Spleen (tissue), 11 donors: Measurements from ENCODE around the gene C2orf92. TPM values are rescaled to one million over a fixed set of nuclear protein-coding genes. Genes with fewer than 3 reads are reported as not detected.
A peak's percentile ranks its signal among the peaks of the same experiment; 100 is the strongest.

ENCODE experiments used
- DNase-seq: peaks from one replicate; pipeline ENCODE4 v3.0.0-alpha.2; 2020
- H3K27ac ChIP-seq, 8 donors: fragments of 200-600 bp; sonication (generic) in 7 of 8; 1 replicate in 4 of 8; 2 replicates in 4 of 8; pipeline versions ENCODE4 v1.5.0 to v1.8.0; 2016 to 2021; ENCODE audit warnings: inconsistent platforms in 4 of 8, mild to moderate bottlenecking in 4 of 8, moderate library complexity in 1 of 8
- H3K27me3 ChIP-seq, 7 donors: fragments of 200-600 bp; sonication (generic) in 6 of 7; replicated peaks in 1 of 7; 1 replicate in 4 of 7; 2 replicates in 3 of 7; pipeline versions ENCODE4 v1.5.0 to v1.8.0; 2016 to 2021; ENCODE audit warnings: inconsistent platforms in 3 of 7, mild to moderate bottlenecking in 1 of 7
- H3K36me3 ChIP-seq, 6 donors: fragments of 200-600 bp; sonication (generic) in 5 of 6; 1 replicate in 4 of 6; 2 replicates in 2 of 6; pipeline versions ENCODE4 v1.5.0 to v1.8.0; 2016 to 2021; ENCODE audit warnings: inconsistent platforms in 2 of 6
- H3K4me1 ChIP-seq, 6 donors: fragments of 200-600 bp; sonication (generic) in 5 of 6; 1 replicate in 3 of 6; 2 replicates in 3 of 6; pipeline versions ENCODE4 v1.5.0 to v1.8.0; 2016 to 2021; ENCODE audit warnings: inconsistent platforms in 3 of 6
- H3K4me3 ChIP-seq, 8 donors: fragments of 200-600 bp; sonication (generic) in 7 of 8; 1 replicate in 4 of 8; 2 replicates in 4 of 8; pipeline versions ENCODE4 v1.5.0 to v1.8.0; 2016 to 2021; ENCODE audit warnings: inconsistent platforms in 4 of 8, mild to moderate bottlenecking in 4 of 8, moderate library complexity in 2 of 8
- H3K9me3 ChIP-seq, 8 donors: fragments of 200-600 bp; sonication (generic) in 7 of 8; 1 replicate in 4 of 8; 2 replicates in 4 of 8; pipeline versions ENCODE4 v1.5.0 to v1.8.0; 2016 to 2021; ENCODE audit warnings: inconsistent platforms in 4 of 8
- POLR2A ChIP-seq, 3 donors: fragments of 450-650 bp; IDR thresholded peaks; one replicate each; pipeline ENCODE4 v1.5.1; 2017; ENCODE audit warnings: antibody characterized with exemption in 3 of 3, mild to moderate bottlenecking in 1 of 3
- POLR2AphosphoS5 ChIP-seq, 3 donors: sonication (generic); formaldehyde crosslinking; IDR thresholded peaks; one replicate each; pipeline ENCODE4 v1.5.1; 2017; ENCODE audit warnings: antibody characterized with exemption in 3 of 3
- WGBS, 5 donors: extraction: QIAGEN DNeasy Blood & Tissue Kit in 3 of 5; methylation state at CpG; one replicate each; pipeline versions ENCODE4 v1.1.5 to v1.1.7; 2013 to 2018; 5-methylcytosine and 5-hydroxymethylcytosine counted together
- intact Hi-C: fragments of 100-400 bp; cut with DNase I; formaldehyde crosslinking; loops from one replicate; pipeline ENCODE4 v1.15.0; 2023; ENCODE audit warnings: low total_unique reads
- polyA plus RNA-seq, 3 donors: library from polyadenylated mRNA; stranded (reverse); fragments of 200-250 nt; gene quantifications; one replicate each; pipeline ENCODE4 v1.2.1, GENCODE V29; 2013
- total RNA-seq, 7 donors: library from RNA; depleted of rRNA in 3 of 7; stranded (reverse); fragments of >200 nt in 3 of 7; fragmentation: NEBNext Ultra II Directional in 4 of 7; extraction: Animal tissue kit (Norgen Biotek cat#: 25700) in 4 of 7; gene quantifications; one replicate each; pipeline versions ENCODE4 v1.1.0 to v1.2.1, GENCODE V29; 2016 to 2021
- TF ChIP-seq, protein P1 (sequence below), 11 experiments: fragments of 200-600 bp in 7 of 11; fragments of 450-650 bp in 4 of 11; sonication (generic) in 4 of 11; IDR thresholded peaks in 8 of 11; conservative IDR thresholded peaks in 3 of 11; 1 replicate in 7 of 11; 2 replicates in 4 of 11; pipeline versions ENCODE4 v1.4.0 to v1.8.0; 2016 to 2021; ENCODE audit warnings: antibody characterized with exemption in 11 of 11, inconsistent platforms in 4 of 11, mild to moderate bottlenecking in 1 of 11
- donor health status: healthy with polysubstance abuse.
- donor health status: DM: no; HTN: no; CAD: no; lungs with moderate emphysema.
- donor health status: DM: no; HTN: no; CAD: no.
- donor health status: Bipolar disorder and iron deficiency.
- donor health status: healthy.
- donor health status: DM: no; HTN: no; CAD: no.
- donor health status: DM: yes; HTN: yes; CAD: no.

Gene C2orf92
- total and polyA plus RNA-seq, 10 donors, result 5.7 to 33.6 (median 21.4) TPM

DNA sequence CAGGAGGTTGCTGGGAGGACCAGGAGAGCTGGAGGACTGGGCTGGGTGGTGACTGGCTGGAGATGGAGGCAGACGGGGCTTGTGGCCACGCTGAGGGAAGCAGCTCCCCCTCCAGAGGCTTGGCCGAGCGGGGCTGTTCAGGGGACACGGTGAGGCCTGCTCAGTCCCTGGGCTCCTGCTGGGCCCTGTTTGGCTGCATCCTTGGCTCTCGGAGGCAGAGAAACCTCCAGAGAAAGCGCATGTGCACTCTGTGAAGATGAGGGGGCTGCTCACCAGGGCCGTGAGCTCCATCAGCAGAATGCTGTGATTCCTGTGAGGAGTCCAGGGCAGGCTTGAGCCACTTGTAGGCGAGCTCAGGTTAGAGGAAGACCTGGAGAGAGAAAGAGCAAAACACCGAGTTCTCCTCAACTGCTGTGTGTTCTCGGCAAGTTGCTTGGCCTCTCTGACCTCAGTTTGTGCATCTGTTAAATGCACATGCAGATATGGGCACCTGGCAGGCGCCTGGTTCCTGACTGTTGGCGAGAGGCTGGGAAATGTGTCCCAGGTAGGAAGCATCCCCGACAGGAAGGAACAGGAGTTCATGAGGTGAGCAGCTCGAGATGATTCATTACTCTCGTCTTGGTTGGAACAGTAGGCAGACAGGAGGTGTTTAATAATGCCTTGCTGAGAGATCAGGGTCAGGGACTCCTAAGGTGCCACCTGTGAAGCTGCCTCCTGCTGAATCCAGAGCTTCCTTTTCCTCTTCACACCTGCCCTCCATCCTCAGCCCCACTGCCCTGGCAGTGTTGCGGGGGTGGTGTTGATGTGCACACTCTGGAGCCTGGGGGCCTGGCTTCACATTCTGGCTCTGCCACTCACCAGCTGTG lies 44.8 kb downstream of the C2orf92 start:
- peaks cover 0 to 5% (median 0%) of the 10 kb centered on the region in 7 donors for H3K27me3 ChIP-seq
- intact Hi-C loops, result no loop called here
- H3K9me3 ChIP-seq, result no peaks in the 10 kb centered on the region
- H3K4me1 ChIP-seq, result peaks cover 0 to 87% (median 39%) of the 10 kb centered on the region in 6 donors
- no peaks in the 10 kb centered on the region for H3K36me3 ChIP-seq
- H3K27ac ChIP-seq, result peak overlapping the region; percentile 43 to 90 (median 70)
- H3K4me3 ChIP-seq, result peak overlapping the region; percentile 20 to 70 (median 39)
- TF ChIP-seq POLR2AphosphoS5 (IDR thresholded peaks at IDR 0.05) (no peak), POLR2A (IDR thresholded peaks at IDR 0.05) (no peak)
- whole genome bisulfite sequencing, 5 donors, result 56 to 76% (median 71%) methylated on average over 17 of the region's 17 CpGs
- peak; percentile 73 for DNase-seq

DNA sequence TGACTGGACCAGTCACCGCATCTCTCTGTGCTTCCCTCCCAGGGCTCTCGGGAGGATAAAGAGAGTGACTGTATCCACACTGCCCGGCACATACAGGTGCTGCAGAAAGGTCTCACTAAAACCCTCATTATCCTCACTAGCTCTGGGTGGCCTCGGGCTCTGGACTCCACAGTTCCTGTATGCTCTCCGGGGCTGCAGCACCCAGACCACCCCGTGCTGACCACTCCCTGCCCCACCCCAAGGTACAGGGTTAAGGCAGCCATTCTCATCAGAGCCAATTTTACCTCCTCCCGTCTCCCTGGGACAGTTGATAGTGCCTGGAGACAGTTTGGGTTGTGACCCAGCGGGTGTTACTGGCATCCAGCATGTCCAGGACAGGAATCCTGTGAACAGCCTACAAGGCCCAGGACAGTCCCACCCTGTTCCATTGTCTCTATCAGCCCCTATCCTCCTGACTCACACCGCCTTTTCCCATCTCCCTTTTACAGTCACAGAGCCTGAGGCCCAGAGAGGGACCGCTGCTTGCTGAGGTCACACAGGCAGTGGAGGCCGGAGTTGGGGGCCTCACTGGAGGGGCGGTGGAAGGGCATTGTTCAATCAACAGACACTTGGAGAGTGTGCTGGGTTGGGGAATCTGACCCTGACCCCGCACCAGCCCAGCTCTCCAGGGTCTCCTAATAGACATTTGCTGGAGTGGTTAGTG lies 45.6 kb downstream of the C2orf92 start:
- 71 to 87% (median 77%) methylated on average over 12 to 13 of the region's 13 CpGs for WGBS, 5 donors
- H3K4me3 ChIP-seq, result peak overlapping the region; percentile 20 to 70 (median 39)

DNA sequence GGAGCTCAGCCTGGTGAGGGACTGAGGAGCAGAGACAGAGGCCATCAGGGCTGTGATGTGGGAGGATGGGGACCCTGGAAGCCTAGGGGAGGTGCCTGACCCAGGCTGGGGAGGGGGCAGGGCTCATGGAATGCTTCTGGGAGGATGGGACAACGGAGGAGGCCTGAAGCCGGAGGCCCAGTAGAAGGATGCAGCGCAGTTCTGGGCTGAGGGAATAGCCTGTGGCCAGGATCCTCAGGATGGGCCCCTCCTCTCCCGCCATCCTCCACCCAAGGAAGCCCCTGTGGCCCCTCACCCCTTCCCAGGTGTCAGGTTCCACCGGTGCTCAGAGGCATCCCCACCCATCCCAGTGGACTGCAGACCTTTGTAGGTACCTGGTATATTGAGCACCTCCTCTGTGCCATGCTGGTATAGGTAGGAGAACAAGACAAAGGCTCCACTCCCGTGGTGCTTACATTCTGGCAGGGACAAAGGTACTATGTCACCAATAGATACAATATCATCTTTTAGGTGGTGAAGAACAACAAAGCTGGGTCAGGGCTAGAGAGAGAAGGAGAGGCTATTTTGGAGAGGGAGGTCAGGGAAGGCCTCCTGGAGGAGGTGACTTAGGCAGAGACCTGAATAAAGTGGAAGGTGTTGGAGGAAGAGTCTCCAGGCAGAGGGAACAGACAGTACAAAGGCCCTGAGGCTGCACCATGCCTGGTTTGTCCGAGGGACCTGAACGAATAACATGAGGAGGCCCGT lies 46.6 kb downstream of the C2orf92 start:
- peak; percentile 73 for DNase-seq
- Histone ChIP-seq H3K4me1 (peaks cover 0 to 89% (median 43%) of the 10 kb centered on the region in 6 donors), H3K27ac (peak overlapping the region in 4 of 8 donors; percentile 66 to 90 (median 80)), H3K36me3 (no peaks in the 10 kb centered on the region), H3K27me3 (no peaks in the 10 kb centered on the region), H3K9me3 (no peaks in the 10 kb centered on the region), H3K4me3 (peak overlapping the region in 2 of 8 donors; percentile 40 to 70)
- intact Hi-C loops, result no loop called here
- TF ChIP-seq POLR2AphosphoS5 (IDR thresholded peaks at IDR 0.05) (no peak), POLR2A (IDR thresholded peaks at IDR 0.05) (no peak)
- TF ChIP-seq, protein P1, sequence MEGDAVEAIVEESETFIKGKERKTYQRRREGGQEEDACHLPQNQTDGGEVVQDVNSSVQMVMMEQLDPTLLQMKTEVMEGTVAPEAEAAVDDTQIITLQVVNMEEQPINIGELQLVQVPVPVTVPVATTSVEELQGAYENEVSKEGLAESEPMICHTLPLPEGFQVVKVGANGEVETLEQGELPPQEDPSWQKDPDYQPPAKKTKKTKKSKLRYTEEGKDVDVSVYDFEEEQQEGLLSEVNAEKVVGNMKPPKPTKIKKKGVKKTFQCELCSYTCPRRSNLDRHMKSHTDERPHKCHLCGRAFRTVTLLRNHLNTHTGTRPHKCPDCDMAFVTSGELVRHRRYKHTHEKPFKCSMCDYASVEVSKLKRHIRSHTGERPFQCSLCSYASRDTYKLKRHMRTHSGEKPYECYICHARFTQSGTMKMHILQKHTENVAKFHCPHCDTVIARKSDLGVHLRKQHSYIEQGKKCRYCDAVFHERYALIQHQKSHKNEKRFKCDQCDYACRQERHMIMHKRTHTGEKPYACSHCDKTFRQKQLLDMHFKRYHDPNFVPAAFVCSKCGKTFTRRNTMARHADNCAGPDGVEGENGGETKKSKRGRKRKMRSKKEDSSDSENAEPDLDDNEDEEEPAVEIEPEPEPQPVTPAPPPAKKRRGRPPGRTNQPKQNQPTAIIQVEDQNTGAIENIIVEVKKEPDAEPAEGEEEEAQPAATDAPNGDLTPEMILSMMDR (IDR thresholded peaks at IDR 0.05 in 8 of 11, conservative IDR thresholded peaks at IDR 0.05 in 3 of 11), result no peak
- 74 to 91% (median 82%) methylated on average over 9 of the region's 9 CpGs for WGBS, 5 donors

More for the DNA sequence above, 45.6 kb downstream of the C2orf92 start:
- Histone ChIP-seq H3K27ac (peak overlapping the region in 6 of 8 donors; percentile 14 to 90 (median 76)), H3K4me1 (peaks cover 0 to 89% (median 41%) of the 10 kb centered on the region in 6 donors), H3K27me3 (no peaks in the 10 kb centered on the region), H3K36me3 (no peaks in the 10 kb centered on the region), H3K9me3 (no peaks in the 10 kb centered on the region)
- TF ChIP-seq, protein P1 (IDR thresholded peaks at IDR 0.05 in 8 of 11, conservative IDR thresholded peaks at IDR 0.05 in 3 of 11), result no peak
- TF ChIP-seq POLR2AphosphoS5 (IDR thresholded peaks at IDR 0.05) (no peak), POLR2A (IDR thresholded peaks at IDR 0.05) (no peak)
- intact Hi-C loops, result no loop called here
- peak; percentile 74 for DNase-seq
